Testis (tissue), 3 donors: ENCODE measurements around the gene TRRAP. TPM values are rescaled to one million over a fixed set of nuclear protein-coding genes. Genes with fewer than 3 reads are reported as not detected.

Experiments
- DNase-seq: peaks from one replicate; pipeline ENCODE4 v3.0.0-alpha.2; 2019
- H3K27ac ChIP-seq, 2 donors: fragments of 200-600 bp; sonication (generic); one replicate each; pipeline ENCODE4 v1.5.1; 2019
- H3K27me3 ChIP-seq: fragments of 200-600 bp; sonication (generic); one replicate; pipeline ENCODE4 v1.5.1; 2019
- H3K36me3 ChIP-seq: fragments of 200-600 bp; sonication (generic); one replicate; pipeline ENCODE4 v1.5.1; 2017; ENCODE audit warnings: low read depth; ENCODE audit errors: missing control alignments
- H3K4me1 ChIP-seq: fragments of 200-600 bp; sonication (generic); one replicate; pipeline ENCODE4 v1.5.1; 2019
- H3K4me3 ChIP-seq, 2 donors: fragments of 200-600 bp; sonication (generic); one replicate each; pipeline ENCODE4 v1.5.1; 2017 to 2019
- H3K9me3 ChIP-seq: fragments of 200-600 bp; sonication (generic); one replicate; pipeline ENCODE4 v1.5.1; 2017
- POLR2A ChIP-seq: fragments of 450-650 bp; IDR thresholded peaks from one replicate; pipeline ENCODE4 v1.6.1; 2017; ENCODE audit warnings: antibody characterized with exemption, mild to moderate bottlenecking, moderate library complexity
- WGBS, 2 donors: methylation state at CpG; one replicate each; pipeline ENCODE4 v1.1.5; 2018; 5-methylcytosine and 5-hydroxymethylcytosine counted together
- intact Hi-C: fragments of 100-400 bp; cut with DNase I; formaldehyde crosslinking; loops from one replicate; pipeline ENCODE4 v1.15.1; 2023; ENCODE audit warnings: low total_unique reads
- polyA plus RNA-seq: library from polyadenylated mRNA; stranded (reverse); fragments of 350-450 nt; fragmentation: Illumina TruSeq; extraction: RNeasy Lipid Tissue Mini Kit (QIAGEN cat#74804); gene quantifications from one replicate; pipeline ENCODE4 v1.2.3, GENCODE V29; 2014; ENCODE audit warnings: low read depth, low replicate concordance; ENCODE audit not compliant: insufficient read depth
- total RNA-seq, 2 donors: library from RNA; depleted of rRNA; stranded (reverse); fragments of >200 nt; gene quantifications; one replicate each; pipeline ENCODE4 v1.2.3, GENCODE V29; 2016
- TF ChIP-seq, protein P1 (sequence below), 3 experiments: fragments of 450-650 bp in 2 of 3; fragments of 200-600 bp in 1 of 3; sonication (generic) in 1 of 3; IDR thresholded peaks; one replicate each; pipeline ENCODE4 v1.5.1; 2016 to 2019; ENCODE audit warnings: antibody characterized with exemption in 3 of 3, mild to moderate bottlenecking in 2 of 3, moderate library complexity in 1 of 3

The TRRAP gene
- total and polyA plus RNA-seq, 3 donors from 2014 or later, result 45.6 to 120 (median 119) TPM

DNA sequence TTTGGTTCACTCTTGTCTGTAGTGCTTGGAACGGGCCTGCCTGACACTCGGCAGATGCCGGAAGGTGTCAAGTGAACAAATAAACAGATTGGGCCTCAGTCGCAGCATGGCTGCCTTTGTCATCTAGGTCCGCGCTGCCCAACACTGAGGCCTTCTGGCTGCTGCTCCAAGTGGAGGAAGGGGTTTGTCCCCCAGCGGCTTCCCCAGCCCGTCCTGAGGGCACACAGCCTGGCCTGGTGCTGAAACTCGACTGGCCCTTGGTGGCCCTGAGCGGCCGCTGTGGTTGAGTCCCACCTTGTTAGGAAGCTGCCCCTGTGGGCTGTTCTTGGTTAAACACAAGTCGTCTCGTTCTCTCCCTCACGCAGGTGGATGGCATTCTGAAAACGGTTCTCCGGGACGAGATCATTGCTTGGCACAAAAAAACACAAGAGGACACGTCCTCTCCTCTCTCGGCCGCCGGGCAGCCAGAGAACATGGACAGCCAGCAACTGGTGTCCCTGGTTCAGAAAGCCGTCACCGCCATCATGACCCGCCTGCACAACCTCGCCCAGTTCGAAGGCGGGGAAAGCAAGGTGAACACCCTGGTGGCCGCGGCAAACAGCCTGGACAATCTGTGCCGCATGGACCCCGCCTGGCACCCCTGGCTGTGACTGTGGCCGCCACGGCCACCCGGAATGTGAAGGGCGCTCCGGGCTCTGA is 133.5 kb downstream of the TRRAP start:
- WGBS, 2 donors, result 92 to 94% methylated on average over 33 to 36 of the region's 36 CpGs
- Histone ChIP-seq H3K4me3 (no peak overlapping the region), H3K36me3 (no peaks in the 10 kb centered on the region), H3K9me3 (no peaks in the 10 kb centered on the region), H3K27me3 (no peaks in the 10 kb centered on the region), H3K4me1 (peaks cover 7% of the 10 kb centered on the region), H3K27ac (no peak overlapping the region)
- TF ChIP-seq, protein P1, sequence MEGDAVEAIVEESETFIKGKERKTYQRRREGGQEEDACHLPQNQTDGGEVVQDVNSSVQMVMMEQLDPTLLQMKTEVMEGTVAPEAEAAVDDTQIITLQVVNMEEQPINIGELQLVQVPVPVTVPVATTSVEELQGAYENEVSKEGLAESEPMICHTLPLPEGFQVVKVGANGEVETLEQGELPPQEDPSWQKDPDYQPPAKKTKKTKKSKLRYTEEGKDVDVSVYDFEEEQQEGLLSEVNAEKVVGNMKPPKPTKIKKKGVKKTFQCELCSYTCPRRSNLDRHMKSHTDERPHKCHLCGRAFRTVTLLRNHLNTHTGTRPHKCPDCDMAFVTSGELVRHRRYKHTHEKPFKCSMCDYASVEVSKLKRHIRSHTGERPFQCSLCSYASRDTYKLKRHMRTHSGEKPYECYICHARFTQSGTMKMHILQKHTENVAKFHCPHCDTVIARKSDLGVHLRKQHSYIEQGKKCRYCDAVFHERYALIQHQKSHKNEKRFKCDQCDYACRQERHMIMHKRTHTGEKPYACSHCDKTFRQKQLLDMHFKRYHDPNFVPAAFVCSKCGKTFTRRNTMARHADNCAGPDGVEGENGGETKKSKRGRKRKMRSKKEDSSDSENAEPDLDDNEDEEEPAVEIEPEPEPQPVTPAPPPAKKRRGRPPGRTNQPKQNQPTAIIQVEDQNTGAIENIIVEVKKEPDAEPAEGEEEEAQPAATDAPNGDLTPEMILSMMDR (IDR thresholded peaks at IDR 0.05), result no peak
- TF ChIP-seq POLR2A, result no peak
- peak; percentile 11 for DNase-seq
- intact Hi-C loops, result no loop called here

GRCh38 chr7:99012722-99013121 is 134.4 kb downstream of the TRRAP start:
- no peaks in the 10 kb centered on the region for H3K27me3 ChIP-seq
- H3K4me3 ChIP-seq, result no peak overlapping the region
- H3K4me1 ChIP-seq, result peaks cover 7% of the 10 kb centered on the region
- TF ChIP-seq, protein P1 (IDR thresholded peaks at IDR 0.05), result no peak
- no peak for TF ChIP-seq POLR2A
- H3K27ac ChIP-seq, result no peak overlapping the region
- intact Hi-C loops, result no loop called here
- H3K36me3 ChIP-seq, result no peaks in the 10 kb centered on the region
- peak; percentile 12 for DNase-seq
- 89 to 98% methylated on average over 13 of the region's 13 CpGs for WGBS, 2 donors
- H3K9me3 ChIP-seq, result no peaks in the 10 kb centered on the region

DNA sequence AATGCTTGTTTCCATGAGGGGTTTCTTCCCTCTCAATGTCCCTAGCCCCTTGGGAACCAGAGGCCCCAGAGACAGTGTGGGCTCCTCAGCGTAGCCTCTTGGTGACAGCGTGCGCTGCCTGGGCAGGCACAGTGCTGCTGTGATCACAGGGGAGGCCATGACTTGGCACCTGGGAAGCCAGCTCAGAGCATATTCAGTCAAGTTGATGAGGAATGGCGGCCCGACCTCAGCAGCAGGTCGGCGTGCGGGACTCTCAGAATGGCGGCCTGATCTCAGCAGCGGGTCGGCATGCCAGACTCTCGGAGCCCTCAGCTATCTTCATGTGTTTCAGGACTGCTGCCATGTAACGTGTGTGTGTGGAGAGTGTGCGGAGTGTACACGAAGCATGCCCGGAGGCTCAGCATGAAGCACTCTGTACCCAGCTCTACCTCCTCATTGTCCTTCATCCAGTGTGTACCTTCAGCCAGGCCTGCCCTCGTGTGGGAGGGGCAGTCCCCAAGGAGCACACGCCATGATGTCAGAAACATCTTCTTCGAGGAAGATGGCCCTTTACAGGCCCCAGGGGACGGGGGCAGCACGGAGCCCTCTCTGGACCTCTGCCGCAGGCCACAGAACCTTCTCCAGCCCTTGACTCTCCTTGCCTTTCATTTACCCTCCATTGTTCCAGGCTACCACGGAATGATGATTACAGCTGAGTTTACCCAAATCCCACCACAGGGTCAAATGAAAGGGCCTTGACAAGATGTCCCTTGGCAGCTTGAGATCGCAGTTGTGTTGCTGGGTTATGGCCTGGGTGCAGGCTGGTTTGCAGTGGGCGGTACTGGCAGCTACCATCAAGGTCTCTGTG is 135.2 kb downstream of the TRRAP start:
- Histone ChIP-seq H3K4me1 (peaks cover 7% of the 10 kb centered on the region), H3K9me3 (no peaks in the 10 kb centered on the region), H3K36me3 (no peaks in the 10 kb centered on the region), H3K27me3 (no peaks in the 10 kb centered on the region), H3K4me3 (no peak overlapping the region), H3K27ac (peak overlapping the region in 1 of 2 donors; percentile 36)
- DNase-seq, result peak; percentile 16
- 72 to 81% methylated on average over 10 to 25 of the region's 25 CpGs for WGBS, 2 donors
- no peak for TF ChIP-seq POLR2A
- TF ChIP-seq, protein P1 (IDR thresholded peaks at IDR 0.05), result no peak
- intact Hi-C loops, result no loop called here

DNA sequence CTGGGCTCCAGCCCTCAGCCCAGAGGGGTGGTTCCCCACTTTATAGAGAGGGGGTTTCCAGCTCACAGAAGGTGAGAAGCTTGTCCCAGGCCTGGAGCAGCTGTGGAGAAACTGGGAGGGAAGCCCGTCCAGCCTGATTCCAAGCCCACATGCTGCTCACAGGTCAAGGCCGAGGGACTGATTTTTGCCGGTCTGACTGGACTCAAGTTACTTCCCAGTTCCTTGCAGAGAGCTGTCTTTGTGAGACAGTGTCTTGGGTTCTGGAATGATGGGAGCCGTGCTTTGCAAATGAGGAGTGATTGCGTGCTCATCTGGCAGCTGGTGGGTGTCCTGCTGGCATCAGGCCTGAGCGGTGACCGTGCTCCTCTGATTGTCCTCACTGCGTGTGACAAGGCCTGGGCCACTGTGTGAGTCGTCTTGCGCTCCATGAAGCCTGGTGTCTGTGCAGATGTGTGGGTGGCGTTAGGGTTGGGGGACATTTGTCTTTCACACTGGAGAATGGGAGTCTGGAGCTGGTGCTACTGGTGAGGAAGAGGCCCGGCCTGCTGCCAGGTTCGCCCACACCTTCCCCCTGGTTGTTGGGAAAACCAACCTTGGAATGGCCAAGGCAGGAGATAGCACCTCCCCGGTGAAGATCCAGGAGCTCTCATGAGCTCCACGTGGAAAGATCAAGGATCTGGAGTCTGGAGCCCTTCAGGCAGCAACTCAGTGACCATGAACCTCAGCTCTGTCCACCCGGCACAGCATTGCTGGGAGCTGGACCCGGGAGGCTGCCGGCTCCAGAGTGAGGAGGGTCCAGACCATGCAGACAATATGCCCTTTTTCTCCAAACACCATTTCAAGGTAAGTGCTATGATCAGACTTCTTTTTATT is 136.0 kb downstream of the TRRAP start:
- no peaks in the 10 kb centered on the region for H3K36me3 ChIP-seq
- no peak overlapping the region for H3K4me3 ChIP-seq
- peak; percentile 65 for DNase-seq
- 61 to 63% methylated on average over 12 to 18 of the region's 18 CpGs for WGBS, 2 donors
- intact Hi-C loops, result no loop called here
- H3K27me3 ChIP-seq, result no peaks in the 10 kb centered on the region
- TF ChIP-seq, protein P1 (IDR thresholded peaks at IDR 0.05), result no peak
- no peak for TF ChIP-seq POLR2A
- no peaks in the 10 kb centered on the region for H3K9me3 ChIP-seq
- peaks cover 7% of the 10 kb centered on the region for H3K4me1 ChIP-seq
- H3K27ac ChIP-seq, result peak overlapping the region in 1 of 2 donors; percentile 59
